Neural progenitor cell (in vitro differentiated cells): ENCODE results near the gene TUBB2B.

Source experiments
- CTCF ChIP-seq: fragments of 200-600 bp; sonication (generic); IDR thresholded peaks from 2 replicates; pipeline ENCODE4 v1.5.1; 2017; ENCODE audit warnings: antibody characterized with exemption, mild to moderate bottlenecking
- EZH2 ChIP-seq: fragments of 200-600 bp; sonication (generic); IDR thresholded peaks from 2 replicates; pipeline ENCODE4 v1.6.1; 2017; ENCODE audit warnings: antibody characterized with exemption, mild to moderate bottlenecking, moderate library complexity

GRCh38 chr6:3271756-3272155, 44.3 kb upstream of the TUBB2B start:
- TF ChIP-seq CTCF (no peak), EZH2 (no peak)
